Body of pancreas (tissue), 4 donors: Measurements from ENCODE around the gene UMAD1.
"Not testable (repeated sequence)": the region's sequence is repeated elsewhere in the genome, so short reads cannot be mapped to it uniquely, and the experiment has no call there.

Experiments used
- CTCF ChIP-seq, 7 experiments: fragments of 450-650 bp in 4 of 7; fragments of 200-600 bp in 3 of 7; sonication (generic) in 3 of 7; IDR thresholded peaks; one replicate each; pipeline ENCODE4 v1.5.1; 2016 to 2019; ENCODE audit warnings: antibody characterized with exemption in 7 of 7
- POLR2A ChIP-seq, 3 donors: fragments of 450-650 bp; IDR thresholded peaks; one replicate each; pipeline ENCODE4 v1.6.1; 2016; ENCODE audit warnings: antibody characterized with exemption in 3 of 3, mild to moderate bottlenecking in 2 of 3

GRCh38 chr7:7825294-7825693 lies 184.7 kb downstream of the UMAD1 start:
- not testable (repeated sequence) for TF ChIP-seq POLR2A, CTCF (IDR thresholded peaks at IDR 0.05)
